NCI-H1092 treated with DMSO at 0.1 percent for 48 hours (cell line): ENCODE measurements around the gene COG4.

Experiments used
- DNase-seq: peaks from one replicate; lab custom pipeline; 2025; lab: John Stamatoyannopoulos, UW

COG4 gene

DNA sequence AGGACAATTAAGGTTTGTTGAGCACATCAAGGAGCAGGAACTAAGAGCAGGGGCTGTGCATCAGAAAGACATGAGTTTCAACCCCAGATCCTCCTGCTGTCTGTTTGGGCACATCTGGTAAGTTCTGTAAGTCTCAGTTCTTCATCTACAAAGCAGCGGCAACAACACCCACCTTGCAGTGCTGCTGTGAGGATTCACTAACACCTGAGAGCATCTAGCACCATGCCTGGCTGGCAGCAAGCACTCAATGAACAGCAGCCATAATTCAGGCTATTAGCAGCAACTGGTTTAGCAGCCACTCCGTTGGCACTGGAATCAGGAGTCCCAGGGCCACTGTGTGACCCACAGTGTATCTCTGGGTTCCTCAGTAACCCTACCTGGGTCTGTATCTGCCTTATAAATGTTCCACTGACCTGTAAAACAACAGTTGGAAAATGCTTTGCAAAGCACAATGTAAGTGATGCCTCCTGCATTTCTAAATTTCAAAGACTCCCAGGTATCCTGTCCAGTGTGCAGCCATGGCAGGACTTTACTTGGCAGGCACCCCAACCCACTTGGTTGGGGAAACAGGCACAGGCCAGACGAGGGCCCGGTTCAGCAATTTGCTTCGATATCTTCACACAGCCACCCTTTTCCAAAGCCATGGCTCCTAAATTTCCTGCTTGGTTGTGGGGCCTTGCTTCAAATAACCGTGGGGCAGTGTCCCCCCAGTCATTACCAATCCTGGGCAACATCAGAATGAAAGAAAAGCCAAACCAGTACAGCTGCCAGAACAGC is 88.7 kb downstream of the COG4 start:
- DNase-seq = no peak

GRCh38 chr16:70433458-70434103 is 89.8 kb downstream of the COG4 start:
- DNase-seq = no peak

DNA sequence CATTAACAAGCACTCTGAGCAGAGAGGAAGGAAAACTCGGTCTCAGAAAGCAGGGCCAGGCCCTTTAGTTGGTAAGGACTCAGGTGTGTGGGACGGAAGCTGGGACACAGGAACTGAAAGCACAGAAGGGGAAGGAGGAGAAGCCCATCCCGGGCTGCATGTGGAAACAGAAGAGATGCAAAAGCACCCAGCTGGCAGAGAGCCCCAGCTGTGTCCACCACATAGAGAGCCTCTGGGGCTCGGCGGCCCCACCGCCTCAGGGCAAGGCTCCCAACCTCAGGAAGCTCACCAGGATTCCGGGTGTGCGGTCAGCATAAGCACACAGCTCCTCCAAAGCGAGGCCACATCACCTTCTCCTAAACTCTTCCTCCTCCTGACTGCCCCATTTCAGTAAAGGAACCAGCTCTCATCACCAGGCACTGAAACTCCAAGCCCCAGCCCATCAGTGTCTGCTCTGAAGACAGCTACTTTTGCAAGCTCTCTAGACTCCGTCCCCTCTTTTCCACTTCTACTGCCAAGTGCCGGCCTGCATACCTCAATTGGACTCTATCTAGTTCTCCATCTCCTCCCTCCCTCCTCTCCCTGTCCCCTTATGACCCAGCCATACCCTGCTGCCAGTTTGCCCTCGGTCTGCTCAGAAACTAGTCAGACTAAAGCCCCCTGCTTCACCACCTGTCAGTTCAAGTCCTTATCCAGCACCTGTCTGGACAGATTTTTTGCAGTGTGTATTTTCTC is 90.5 kb downstream of the COG4 start:
- DNase-seq = no peak

- DNase-seq = no peak
Observed at GRCh38 chr16:70432356-70432722, 91.0 kb downstream of the COG4 start.

DNA sequence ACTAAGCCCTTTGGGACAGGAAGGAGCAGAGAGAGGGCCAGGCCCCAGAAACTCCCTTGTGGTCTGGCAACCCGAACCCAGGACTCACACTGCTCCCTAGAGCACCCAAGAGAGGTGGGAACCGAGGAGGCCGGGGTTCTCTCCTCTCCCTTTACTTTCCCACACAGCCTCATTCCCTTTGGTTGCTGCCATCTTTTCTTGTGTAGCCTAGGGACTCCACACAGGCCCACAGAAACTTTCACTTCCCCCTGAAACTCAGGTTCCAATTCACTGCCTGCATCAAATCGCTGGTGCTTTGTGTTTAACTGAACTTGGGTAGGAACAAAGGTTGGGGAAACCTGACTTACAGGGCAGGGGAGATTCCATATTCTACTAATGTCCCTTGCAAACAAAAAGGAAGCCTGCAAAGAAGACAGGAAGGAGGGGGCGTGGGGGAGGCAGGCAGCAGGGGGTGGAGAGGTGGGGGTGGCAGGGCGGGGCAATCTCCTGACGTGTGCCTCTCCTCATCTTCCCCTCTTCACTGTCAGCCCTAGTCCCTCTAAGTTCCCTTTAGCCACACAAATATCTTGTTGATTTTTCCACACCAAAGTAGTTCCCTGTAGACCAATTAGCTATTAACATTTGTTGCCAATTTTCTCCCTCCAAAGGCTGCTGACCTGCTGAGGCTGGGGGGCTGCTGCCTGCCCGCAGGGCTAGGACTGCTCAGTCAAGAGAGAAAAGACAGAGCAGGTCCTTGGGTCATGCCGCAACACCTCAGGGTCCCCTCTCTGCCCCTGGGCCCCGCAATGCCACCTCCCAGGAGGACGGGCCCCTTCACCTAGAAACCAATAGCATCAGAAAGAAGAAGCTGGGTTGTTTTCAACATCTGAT is 92.5 kb downstream of the COG4 start:
- DNase-seq = no peak
